ENCODE results near the gene LMBR1. TPM values are rescaled to one million over a fixed set of nuclear protein-coding genes. Genes with fewer than 3 reads are reported as not detected.
"Not testable (repeated sequence)": the region's sequence is repeated elsewhere in the genome, so short reads cannot be mapped to it uniquely, and the experiment has no call there.

The LMBR1 gene
- total and polyA plus RNA-seq, 4 donors: 11.2 to 35.7 (median 17.9) TPM

DNA sequence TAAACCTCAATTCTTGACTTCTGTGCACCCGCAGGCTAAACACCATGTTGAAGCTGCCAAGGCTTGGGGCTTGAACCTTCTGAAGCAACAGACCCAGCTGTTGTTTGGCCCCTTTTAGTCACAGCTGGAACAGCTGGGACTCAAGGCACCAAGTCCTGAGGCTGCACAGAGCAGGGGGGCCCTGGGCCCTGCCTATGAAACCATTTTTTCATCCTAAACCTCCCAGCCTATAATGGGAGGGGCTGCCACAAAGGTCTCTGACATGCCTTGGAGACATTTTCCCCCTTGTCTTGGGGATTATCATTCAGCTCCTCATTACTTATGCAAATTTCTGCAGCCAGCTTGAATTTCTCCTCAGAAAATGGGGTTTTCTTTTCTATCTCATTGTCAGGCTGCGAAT lies 31.8 kb downstream of the LMBR1 start:
- Histone ChIP-seq H3K9me3 (ENCODE audit: control insufficient read depth in 4 of 4, low read length in 3 of 4) (no peaks in the 10 kb centered on the region), H3K27ac (ENCODE audit: low read depth in 1 of 2, low read length in 2 of 2) (no peak overlapping the region), H3K27me3 (ENCODE audit: control insufficient read depth in 4 of 4, insufficient read depth in 4 of 4, low read length in 3 of 4) (no peaks in the 10 kb centered on the region), H3K4me1 (ENCODE audit: control insufficient read depth in 4 of 4, insufficient read depth in 4 of 4, low read length in 3 of 4) (peaks cover 0 to 3% (median 1%) of the 10 kb centered on the region in 4 donors), H3K9ac (ENCODE audit: low read depth in 1 of 2, low read length in 2 of 2) (no peak overlapping the region), H3K36me3 (ENCODE audit: control insufficient read depth in 4 of 4, insufficient read depth in 3 of 4, low read depth in 1 of 4, low read length in 3 of 4) (no peaks in the 10 kb centered on the region), H3K4me3 (ENCODE audit: low read depth in 1 of 3, low read length in 3 of 3) (no peak overlapping the region)
- no peak for DNase-seq (ENCODE audit: low spot score)
- WGBS: 96% methylated on average over 2 of the region's 2 CpGs
- TF ChIP-seq YY1 (IDR thresholded peaks at IDR 0.05) (no peak), SP1 (IDR thresholded peaks at IDR 0.05) (no peak), TAF1 (conservative IDR thresholded peaks at IDR 0.05) (no peak), FOXA2 (IDR thresholded peaks at IDR 0.05) (no peak), GABPA (IDR thresholded peaks at IDR 0.05 in 1 of 2, conservative IDR thresholded peaks at IDR 0.05 in 1 of 2) (no peak), RXRA (IDR thresholded peaks at IDR 0.05) (no peak), EGR1 (IDR thresholded peaks at IDR 0.05; ENCODE audit: low read depth in 2 of 2) (no peak), HNF4A (conservative IDR thresholded peaks at IDR 0.05) (no peak), NR2F2 (IDR thresholded peaks at IDR 0.05) (no peak)
- TF ChIP-seq, protein P1, sequence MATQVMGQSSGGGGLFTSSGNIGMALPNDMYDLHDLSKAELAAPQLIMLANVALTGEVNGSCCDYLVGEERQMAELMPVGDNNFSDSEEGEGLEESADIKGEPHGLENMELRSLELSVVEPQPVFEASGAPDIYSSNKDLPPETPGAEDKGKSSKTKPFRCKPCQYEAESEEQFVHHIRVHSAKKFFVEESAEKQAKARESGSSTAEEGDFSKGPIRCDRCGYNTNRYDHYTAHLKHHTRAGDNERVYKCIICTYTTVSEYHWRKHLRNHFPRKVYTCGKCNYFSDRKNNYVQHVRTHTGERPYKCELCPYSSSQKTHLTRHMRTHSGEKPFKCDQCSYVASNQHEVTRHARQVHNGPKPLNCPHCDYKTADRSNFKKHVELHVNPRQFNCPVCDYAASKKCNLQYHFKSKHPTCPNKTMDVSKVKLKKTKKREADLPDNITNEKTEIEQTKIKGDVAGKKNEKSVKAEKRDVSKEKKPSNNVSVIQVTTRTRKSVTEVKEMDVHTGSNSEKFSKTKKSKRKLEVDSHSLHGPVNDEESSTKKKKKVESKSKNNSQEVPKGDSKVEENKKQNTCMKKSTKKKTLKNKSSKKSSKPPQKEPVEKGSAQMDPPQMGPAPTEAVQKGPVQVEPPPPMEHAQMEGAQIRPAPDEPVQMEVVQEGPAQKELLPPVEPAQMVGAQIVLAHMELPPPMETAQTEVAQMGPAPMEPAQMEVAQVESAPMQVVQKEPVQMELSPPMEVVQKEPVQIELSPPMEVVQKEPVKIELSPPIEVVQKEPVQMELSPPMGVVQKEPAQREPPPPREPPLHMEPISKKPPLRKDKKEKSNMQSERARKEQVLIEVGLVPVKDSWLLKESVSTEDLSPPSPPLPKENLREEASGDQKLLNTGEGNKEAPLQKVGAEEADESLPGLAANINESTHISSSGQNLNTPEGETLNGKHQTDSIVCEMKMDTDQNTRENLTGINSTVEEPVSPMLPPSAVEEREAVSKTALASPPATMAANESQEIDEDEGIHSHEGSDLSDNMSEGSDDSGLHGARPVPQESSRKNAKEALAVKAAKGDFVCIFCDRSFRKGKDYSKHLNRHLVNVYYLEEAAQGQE (IDR thresholded peaks at IDR 0.05): no peak
- TF ChIP-seq, protein P2, sequence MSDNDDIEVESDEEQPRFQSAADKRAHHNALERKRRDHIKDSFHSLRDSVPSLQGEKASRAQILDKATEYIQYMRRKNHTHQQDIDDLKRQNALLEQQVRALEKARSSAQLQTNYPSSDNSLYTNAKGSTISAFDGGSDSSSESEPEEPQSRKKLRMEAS (IDR thresholded peaks at IDR 0.05): no peak

DNA sequence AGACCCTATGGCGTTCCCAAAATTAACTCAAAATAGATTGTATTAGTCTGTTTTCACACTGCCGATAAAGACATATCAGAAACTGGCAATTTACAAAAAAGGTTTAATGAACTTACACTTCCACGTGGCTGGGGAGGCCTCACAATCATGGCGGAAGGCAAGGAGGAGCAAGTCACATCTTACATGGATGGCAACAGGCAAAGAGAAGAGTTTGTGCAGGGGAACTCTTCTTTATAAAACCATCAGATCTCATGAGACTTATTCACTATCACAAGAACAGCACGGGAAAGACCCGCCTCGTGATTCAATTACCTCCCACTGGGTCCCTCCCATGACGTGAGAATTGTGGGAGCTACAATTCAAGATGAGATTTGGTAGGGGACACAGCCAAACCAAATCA lies 32.9 kb downstream of the LMBR1 start:
- H3K9me3 ChIP-seq (ENCODE audit: control insufficient read depth in 4 of 4, low read length in 3 of 4); H3K27me3 ChIP-seq (ENCODE audit: control insufficient read depth in 4 of 4, insufficient read depth in 4 of 4, low read length in 3 of 4); H3K9ac ChIP-seq (ENCODE audit: low read depth in 1 of 2, low read length in 2 of 2); H3K4me3 ChIP-seq (ENCODE audit: low read depth in 1 of 3, low read length in 3 of 3); H3K36me3 ChIP-seq (ENCODE audit: control insufficient read depth in 4 of 4, insufficient read depth in 3 of 4, low read depth in 1 of 4, low read length in 3 of 4); H3K27ac ChIP-seq (ENCODE audit: low read depth in 1 of 2, low read length in 2 of 2); H3K4me1 ChIP-seq (ENCODE audit: control insufficient read depth in 4 of 4, insufficient read depth in 4 of 4, low read length in 3 of 4); DNase-seq (ENCODE audit: low spot score): not testable (repeated sequence)
- WGBS: 98% methylated on average over 8 of the region's 8 CpGs

DNA sequence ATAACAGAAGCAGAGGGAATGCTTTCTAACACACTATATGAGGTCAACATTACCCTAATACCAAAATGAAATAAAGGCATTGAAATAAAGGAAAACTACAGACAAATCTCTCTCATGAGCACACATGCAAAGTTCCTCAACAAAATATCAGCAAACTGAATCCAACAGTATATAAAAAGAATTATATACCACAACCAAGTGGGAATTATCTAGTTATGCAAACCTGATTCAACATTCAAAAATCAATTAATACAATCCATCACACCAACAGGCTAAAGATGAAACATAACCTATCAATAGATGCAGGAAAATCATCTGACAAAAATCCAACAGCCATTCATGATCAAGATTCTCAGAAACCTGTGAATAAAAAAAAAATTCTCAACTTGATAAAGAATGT lies 34.5 kb downstream of the LMBR1 start:
- Histone ChIP-seq H3K4me3 (ENCODE audit: low read depth in 1 of 3, low read length in 3 of 3) (peak overlapping the region in 1 of 3 donors; percentile 11), H3K9me3 (ENCODE audit: control insufficient read depth in 4 of 4, low read length in 3 of 4) (peaks cover 0 to 2% (median under 1%) of the 10 kb centered on the region in 4 donors), H3K9ac (ENCODE audit: low read depth in 1 of 2, low read length in 2 of 2) (no peak overlapping the region), H3K27ac (ENCODE audit: low read depth in 1 of 2, low read length in 2 of 2) (peak overlapping the region in 1 of 2 donors; percentile 21), H3K4me1 (ENCODE audit: control insufficient read depth in 4 of 4, insufficient read depth in 4 of 4, low read length in 3 of 4) (peaks cover 0 to 4% (median 1%) of the 10 kb centered on the region in 4 donors), H3K36me3 (ENCODE audit: control insufficient read depth in 4 of 4, insufficient read depth in 3 of 4, low read depth in 1 of 4, low read length in 3 of 4) (no peaks in the 10 kb centered on the region), H3K27me3 (ENCODE audit: control insufficient read depth in 4 of 4, insufficient read depth in 4 of 4, low read length in 3 of 4) (no peaks in the 10 kb centered on the region)
- TF ChIP-seq HNF4G (IDR thresholded peaks at IDR 0.05) (no peak), NR2F2 (IDR thresholded peaks at IDR 0.05) (no peak), RXRA (IDR thresholded peaks at IDR 0.05) (no peak), GABPA (IDR thresholded peaks at IDR 0.05 in 1 of 2, conservative IDR thresholded peaks at IDR 0.05 in 1 of 2) (no peak), FOXA2 (IDR thresholded peaks at IDR 0.05) (no peak), HNF4A (conservative IDR thresholded peaks at IDR 0.05) (no peak), SP1 (IDR thresholded peaks at IDR 0.05) (no peak), TAF1 (conservative IDR thresholded peaks at IDR 0.05) (no peak)
- TF ChIP-seq, protein P3, sequence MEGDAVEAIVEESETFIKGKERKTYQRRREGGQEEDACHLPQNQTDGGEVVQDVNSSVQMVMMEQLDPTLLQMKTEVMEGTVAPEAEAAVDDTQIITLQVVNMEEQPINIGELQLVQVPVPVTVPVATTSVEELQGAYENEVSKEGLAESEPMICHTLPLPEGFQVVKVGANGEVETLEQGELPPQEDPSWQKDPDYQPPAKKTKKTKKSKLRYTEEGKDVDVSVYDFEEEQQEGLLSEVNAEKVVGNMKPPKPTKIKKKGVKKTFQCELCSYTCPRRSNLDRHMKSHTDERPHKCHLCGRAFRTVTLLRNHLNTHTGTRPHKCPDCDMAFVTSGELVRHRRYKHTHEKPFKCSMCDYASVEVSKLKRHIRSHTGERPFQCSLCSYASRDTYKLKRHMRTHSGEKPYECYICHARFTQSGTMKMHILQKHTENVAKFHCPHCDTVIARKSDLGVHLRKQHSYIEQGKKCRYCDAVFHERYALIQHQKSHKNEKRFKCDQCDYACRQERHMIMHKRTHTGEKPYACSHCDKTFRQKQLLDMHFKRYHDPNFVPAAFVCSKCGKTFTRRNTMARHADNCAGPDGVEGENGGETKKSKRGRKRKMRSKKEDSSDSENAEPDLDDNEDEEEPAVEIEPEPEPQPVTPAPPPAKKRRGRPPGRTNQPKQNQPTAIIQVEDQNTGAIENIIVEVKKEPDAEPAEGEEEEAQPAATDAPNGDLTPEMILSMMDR (IDR thresholded peaks at IDR 0.05; ENCODE audit: low read depth, low read length, missing input control): no peak
- DNase-seq (ENCODE audit: low spot score): no peak
